ENCODE data around the gene AASS. TPM values are rescaled to one million over a fixed set of nuclear protein-coding genes. Genes with fewer than 3 reads are reported as not detected.

Gene AASS
- polyA plus RNA-seq, 2 donors: 4.3 to 6.0 TPM

GRCh38 chr7:122133477-122133876 lies 10.6 kb downstream of the AASS start:
- Histone ChIP-seq H3K27me3 (ENCODE audit: control insufficient read depth in 1 of 2, insufficient read depth in 2 of 2, low read length in 2 of 2) (no peaks in the 10 kb centered on the region), H3K36me3 (ENCODE audit: control insufficient read depth in 2 of 2, insufficient read depth in 2 of 2, low read length in 1 of 2) (no peaks in the 10 kb centered on the region), H3K27ac (ENCODE audit: low read depth in 2 of 2, low read length in 1 of 2) (no peak overlapping the region), H3K9me3 (ENCODE audit: control insufficient read depth in 2 of 2, insufficient read depth in 1 of 2, low read depth in 1 of 2, low read length in 1 of 2) (no peaks in the 10 kb centered on the region), H3K4me3 (ENCODE audit: low read depth in 1 of 2, low read length in 2 of 2) (no peak overlapping the region), H3K4me1 (ENCODE audit: control insufficient read depth in 2 of 2, insufficient read depth in 2 of 2, low read length in 1 of 2) (no peaks in the 10 kb centered on the region)
- WGBS, 2 donors: 95 to 98% methylated on average over 8 of the region's 8 CpGs

DNA sequence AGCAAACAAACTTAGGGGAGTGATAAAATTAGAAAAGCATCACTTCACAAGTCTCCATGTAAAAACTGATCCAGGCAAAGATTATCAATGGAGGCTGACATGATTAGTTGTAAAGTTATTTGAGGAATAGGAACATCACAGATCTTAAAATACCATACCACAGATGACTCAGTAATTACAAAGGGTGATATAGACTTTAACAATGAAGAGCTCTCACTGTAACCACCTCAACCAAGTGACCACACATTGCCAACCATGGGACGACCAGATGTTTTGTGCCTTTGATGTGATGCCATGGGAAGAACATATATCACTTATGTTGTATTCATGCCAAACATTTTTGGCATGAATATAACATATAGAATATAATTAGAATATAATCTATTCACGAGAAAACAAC lies 11.7 kb downstream of the AASS start:
- Histone ChIP-seq H3K4me3 (ENCODE audit: low read depth in 1 of 2, low read length in 2 of 2) (no peak overlapping the region), H3K9me3 (ENCODE audit: control insufficient read depth in 2 of 2, insufficient read depth in 1 of 2, low read depth in 1 of 2, low read length in 1 of 2) (no peaks in the 10 kb centered on the region), H3K36me3 (ENCODE audit: control insufficient read depth in 2 of 2, insufficient read depth in 2 of 2, low read length in 1 of 2) (no peaks in the 10 kb centered on the region), H3K27me3 (ENCODE audit: control insufficient read depth in 1 of 2, insufficient read depth in 2 of 2, low read length in 2 of 2) (no peaks in the 10 kb centered on the region), H3K4me1 (ENCODE audit: control insufficient read depth in 2 of 2, insufficient read depth in 2 of 2, low read length in 1 of 2) (no peaks in the 10 kb centered on the region), H3K27ac (ENCODE audit: low read depth in 2 of 2, low read length in 1 of 2) (no peak overlapping the region)
- 58 to 59% methylated on average over 2 of the region's 2 CpGs for WGBS, 2 donors

DNA sequence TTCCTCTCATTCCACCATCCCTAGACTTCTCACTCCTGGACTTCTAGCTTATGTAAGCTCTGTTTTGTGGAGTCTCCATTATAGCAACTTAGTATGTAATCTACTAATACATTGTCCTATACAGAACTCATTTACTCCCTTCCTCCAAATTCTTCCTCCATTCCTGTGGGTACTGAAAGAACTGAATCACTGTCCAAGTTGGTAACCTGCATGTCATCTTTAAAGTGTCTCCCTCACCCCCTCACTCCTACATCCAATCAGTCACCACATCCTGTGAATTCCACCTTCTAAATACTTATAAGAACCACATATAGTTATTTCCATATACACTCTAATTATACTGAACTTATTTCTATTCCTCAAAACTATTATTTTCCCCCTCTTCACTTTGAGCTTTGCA lies 20.3 kb downstream of the AASS start:
- Histone ChIP-seq H3K27me3 (ENCODE audit: control insufficient read depth in 1 of 2, insufficient read depth in 2 of 2, low read length in 2 of 2) (no peaks in the 10 kb centered on the region), H3K36me3 (ENCODE audit: control insufficient read depth in 2 of 2, insufficient read depth in 2 of 2, low read length in 1 of 2) (no peaks in the 10 kb centered on the region), H3K9me3 (ENCODE audit: control insufficient read depth in 2 of 2, insufficient read depth in 1 of 2, low read depth in 1 of 2, low read length in 1 of 2) (no peaks in the 10 kb centered on the region), H3K27ac (ENCODE audit: low read depth in 2 of 2, low read length in 1 of 2) (no peak overlapping the region), H3K4me3 (ENCODE audit: low read depth in 1 of 2, low read length in 2 of 2) (no peak overlapping the region), H3K4me1 (ENCODE audit: control insufficient read depth in 2 of 2, insufficient read depth in 2 of 2, low read length in 1 of 2) (no peaks in the 10 kb centered on the region)

DNA sequence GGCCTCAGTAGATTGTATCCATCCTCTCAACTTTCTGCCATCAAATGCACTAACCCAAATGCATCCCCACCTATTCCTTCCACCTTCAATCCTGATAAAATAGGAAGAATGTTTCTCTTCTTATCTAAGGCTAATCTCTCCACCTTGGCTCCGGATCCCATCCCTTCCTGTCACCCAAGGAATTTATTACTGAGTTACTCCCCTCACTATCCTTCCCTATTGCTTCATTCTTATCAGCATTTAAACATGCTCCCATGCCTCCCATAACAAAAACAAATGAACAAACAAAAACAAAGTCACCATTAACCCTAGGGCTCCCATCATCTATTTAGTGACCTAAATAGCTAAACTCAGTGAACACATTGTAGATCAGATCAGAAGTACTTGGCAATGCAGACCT lies 25.3 kb downstream of the AASS start:
- Histone ChIP-seq H3K27me3 (ENCODE audit: control insufficient read depth in 1 of 2, insufficient read depth in 2 of 2, low read length in 2 of 2) (no peaks in the 10 kb centered on the region), H3K4me1 (ENCODE audit: control insufficient read depth in 2 of 2, insufficient read depth in 2 of 2, low read length in 1 of 2) (no peaks in the 10 kb centered on the region), H3K4me3 (ENCODE audit: low read depth in 1 of 2, low read length in 2 of 2) (no peak overlapping the region), H3K9me3 (ENCODE audit: control insufficient read depth in 2 of 2, insufficient read depth in 1 of 2, low read depth in 1 of 2, low read length in 1 of 2) (no peaks in the 10 kb centered on the region), H3K27ac (ENCODE audit: low read depth in 2 of 2, low read length in 1 of 2) (no peak overlapping the region), H3K36me3 (ENCODE audit: control insufficient read depth in 2 of 2, insufficient read depth in 2 of 2, low read length in 1 of 2) (peaks cover 2 to 3% of the 10 kb centered on the region in 2 donors)
- 60 to 64% methylated on average over 1 of the region's 1 CpG for WGBS, 2 donors

DNA sequence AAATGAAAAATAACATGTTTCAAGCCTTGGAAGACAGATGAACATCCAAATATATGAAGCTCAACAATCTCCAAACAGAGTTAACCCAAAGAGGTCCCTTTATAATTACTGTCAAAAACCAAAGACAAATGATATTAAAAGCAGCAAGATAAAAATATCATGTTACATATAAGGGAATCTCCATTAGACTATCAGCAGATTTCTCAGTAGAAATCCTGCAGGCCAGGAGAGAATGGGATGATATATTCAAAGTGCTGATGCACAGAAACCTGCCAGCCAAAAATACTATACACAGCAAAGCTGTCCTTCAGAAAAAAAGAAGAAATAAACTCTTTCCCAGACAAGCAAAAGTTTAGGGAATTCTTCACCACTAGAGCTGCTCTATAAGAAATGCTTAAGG lies 41.0 kb downstream of the AASS start:
- Histone ChIP-seq H3K4me3 (ENCODE audit: low read depth in 1 of 2, low read length in 2 of 2) (no peak overlapping the region), H3K36me3 (ENCODE audit: control insufficient read depth in 2 of 2, insufficient read depth in 2 of 2, low read length in 1 of 2) (no peaks in the 10 kb centered on the region), H3K27ac (ENCODE audit: low read depth in 2 of 2, low read length in 1 of 2) (no peak overlapping the region), H3K9me3 (ENCODE audit: control insufficient read depth in 2 of 2, insufficient read depth in 1 of 2, low read depth in 1 of 2, low read length in 1 of 2) (peaks cover 0 to 3% of the 10 kb centered on the region in 2 donors), H3K27me3 (ENCODE audit: control insufficient read depth in 1 of 2, insufficient read depth in 2 of 2, low read length in 2 of 2) (no peaks in the 10 kb centered on the region), H3K4me1 (ENCODE audit: control insufficient read depth in 2 of 2, insufficient read depth in 2 of 2, low read length in 1 of 2) (no peaks in the 10 kb centered on the region)

GRCh38 chr7:122100021-122100420 lies 44.0 kb downstream of the AASS start:
- H3K9me3 ChIP-seq (ENCODE audit: control insufficient read depth in 2 of 2, insufficient read depth in 1 of 2, low read depth in 1 of 2, low read length in 1 of 2): peaks cover 0 to 3% of the 10 kb centered on the region in 2 donors
- no peak overlapping the region for H3K4me3 ChIP-seq (ENCODE audit: low read depth in 1 of 2, low read length in 2 of 2)
- no peaks in the 10 kb centered on the region for H3K36me3 ChIP-seq (ENCODE audit: control insufficient read depth in 2 of 2, insufficient read depth in 2 of 2, low read length in 1 of 2)
- 75 to 78% methylated on average over 3 of the region's 3 CpGs for WGBS, 2 donors
- H3K27ac ChIP-seq (ENCODE audit: low read depth in 2 of 2, low read length in 1 of 2): no peak overlapping the region
- H3K27me3 ChIP-seq (ENCODE audit: control insufficient read depth in 1 of 2, insufficient read depth in 2 of 2, low read length in 2 of 2): no peaks in the 10 kb centered on the region
- H3K4me1 ChIP-seq (ENCODE audit: control insufficient read depth in 2 of 2, insufficient read depth in 2 of 2, low read length in 1 of 2): no peaks in the 10 kb centered on the region

- WGBS, 2 donors: 71 to 80% methylated on average over 4 of the region's 4 CpGs
- Histone ChIP-seq H3K27ac (ENCODE audit: low read depth in 2 of 2, low read length in 1 of 2) (no peak overlapping the region), H3K36me3 (ENCODE audit: control insufficient read depth in 2 of 2, insufficient read depth in 2 of 2, low read length in 1 of 2) (no peaks in the 10 kb centered on the region), H3K9me3 (ENCODE audit: control insufficient read depth in 2 of 2, insufficient read depth in 1 of 2, low read depth in 1 of 2, low read length in 1 of 2) (no peaks in the 10 kb centered on the region), H3K4me1 (ENCODE audit: control insufficient read depth in 2 of 2, insufficient read depth in 2 of 2, low read length in 1 of 2) (no peaks in the 10 kb centered on the region), H3K27me3 (ENCODE audit: control insufficient read depth in 1 of 2, insufficient read depth in 2 of 2, low read length in 2 of 2) (no peaks in the 10 kb centered on the region), H3K4me3 (ENCODE audit: low read depth in 1 of 2, low read length in 2 of 2) (no peak overlapping the region)
These were observed 48.4 kb downstream of the AASS start for GRCh38 chr7:122095642-122096041.

GRCh38 chr7:122094549-122094948 lies 49.5 kb downstream of the AASS start:
- H3K27ac ChIP-seq (ENCODE audit: low read depth in 2 of 2, low read length in 1 of 2): no peak overlapping the region
- H3K4me1 ChIP-seq (ENCODE audit: control insufficient read depth in 2 of 2, insufficient read depth in 2 of 2, low read length in 1 of 2): no peaks in the 10 kb centered on the region
- no peaks in the 10 kb centered on the region for H3K27me3 ChIP-seq (ENCODE audit: control insufficient read depth in 1 of 2, insufficient read depth in 2 of 2, low read length in 2 of 2)
- no peaks in the 10 kb centered on the region for H3K36me3 ChIP-seq (ENCODE audit: control insufficient read depth in 2 of 2, insufficient read depth in 2 of 2, low read length in 1 of 2)
- no peaks in the 10 kb centered on the region for H3K9me3 ChIP-seq (ENCODE audit: control insufficient read depth in 2 of 2, insufficient read depth in 1 of 2, low read depth in 1 of 2, low read length in 1 of 2)
- H3K4me3 ChIP-seq (ENCODE audit: low read depth in 1 of 2, low read length in 2 of 2): no peak overlapping the region
- WGBS, 2 donors: 90 to 93% methylated on average over 1 of the region's 1 CpG

DNA sequence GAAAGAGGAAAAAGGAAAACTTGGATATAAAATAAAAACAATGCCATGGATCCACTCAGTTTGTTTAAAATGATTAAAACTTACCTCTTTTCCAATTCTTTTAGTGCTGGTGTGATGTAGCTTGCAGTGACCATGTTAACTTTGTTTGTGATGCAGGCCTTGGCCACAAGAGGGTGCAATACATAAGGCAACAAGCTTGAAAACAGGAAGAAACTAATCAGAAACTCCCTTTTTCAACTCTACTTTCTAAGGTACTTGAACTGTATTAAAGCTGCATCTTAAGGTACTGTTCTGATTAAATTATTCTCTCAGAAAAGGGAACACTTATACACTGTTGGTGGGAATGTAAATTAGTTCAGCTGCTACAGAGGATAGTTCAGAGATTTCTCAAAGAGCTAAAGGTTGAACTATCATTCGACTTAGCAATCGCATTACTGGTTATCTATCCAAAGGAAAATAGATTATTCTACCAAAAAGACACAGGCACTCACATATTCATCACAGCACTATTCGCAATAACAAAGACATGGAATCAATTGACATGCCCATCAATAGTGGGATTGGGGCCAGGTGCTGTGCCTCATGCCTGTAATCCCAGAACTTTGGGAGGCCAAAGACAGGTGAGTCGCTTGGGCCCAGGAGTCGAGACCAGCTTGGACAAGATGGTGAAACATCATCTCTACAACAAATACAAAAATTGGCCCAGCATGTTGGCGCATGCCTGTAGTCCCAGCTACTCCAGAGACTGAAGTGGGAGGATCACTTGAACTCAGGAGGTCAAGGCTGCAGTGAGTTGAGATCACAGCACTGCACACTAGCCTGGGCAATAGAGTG lies 50.9 kb downstream of the AASS start:
- Histone ChIP-seq H3K36me3 (ENCODE audit: control insufficient read depth in 2 of 2, insufficient read depth in 2 of 2, low read length in 1 of 2) (no peaks in the 10 kb centered on the region), H3K27ac (ENCODE audit: low read depth in 2 of 2, low read length in 1 of 2) (no peak overlapping the region), H3K4me3 (ENCODE audit: low read depth in 1 of 2, low read length in 2 of 2) (no peak overlapping the region), H3K27me3 (ENCODE audit: control insufficient read depth in 1 of 2, insufficient read depth in 2 of 2, low read length in 2 of 2) (no peaks in the 10 kb centered on the region), H3K9me3 (ENCODE audit: control insufficient read depth in 2 of 2, insufficient read depth in 1 of 2, low read depth in 1 of 2, low read length in 1 of 2) (no peaks in the 10 kb centered on the region), H3K4me1 (ENCODE audit: control insufficient read depth in 2 of 2, insufficient read depth in 2 of 2, low read length in 1 of 2) (no peaks in the 10 kb centered on the region)
- whole genome bisulfite sequencing, 2 donors: 83 to 86% methylated on average over 6 of the region's 6 CpGs

GRCh38 chr7:122082670-122083069 lies 61.4 kb downstream of the AASS start:
- H3K27ac ChIP-seq (ENCODE audit: low read depth in 2 of 2, low read length in 1 of 2): no peak overlapping the region
- H3K4me1 ChIP-seq (ENCODE audit: control insufficient read depth in 2 of 2, insufficient read depth in 2 of 2, low read length in 1 of 2): no peaks in the 10 kb centered on the region
- 90 to 97% methylated on average over 2 of the region's 2 CpGs for WGBS, 2 donors
- no peak overlapping the region for H3K4me3 ChIP-seq (ENCODE audit: low read depth in 1 of 2, low read length in 2 of 2)
- H3K27me3 ChIP-seq (ENCODE audit: control insufficient read depth in 1 of 2, insufficient read depth in 2 of 2, low read length in 2 of 2): no peaks in the 10 kb centered on the region
- H3K36me3 ChIP-seq (ENCODE audit: control insufficient read depth in 2 of 2, insufficient read depth in 2 of 2, low read length in 1 of 2): peaks cover 3 to 13% of the 10 kb centered on the region in 2 donors
- no peaks in the 10 kb centered on the region for H3K9me3 ChIP-seq (ENCODE audit: control insufficient read depth in 2 of 2, insufficient read depth in 1 of 2, low read depth in 1 of 2, low read length in 1 of 2)
